Lung (tissue), 12 donors: ENCODE measurements around the gene COP1. TPM values are rescaled to one million over a fixed set of nuclear protein-coding genes. Genes with fewer than 3 reads are reported as not detected.

Experiments
- ATAC-seq: fragments of 200-7000 bp; cut with Tn5 transposase; one replicate; pipeline ENCODE4 v1.9.1; 2020; ENCODE audit warnings: moderate number of reproducible peaks; ENCODE audit not compliant: insufficient read depth, low FRiP score
- DNase-seq, 3 donors: peaks; one replicate each; pipeline ENCODE4 v3.0.0-alpha.2; 2013 to 2017
- H3K27ac ChIP-seq, 2 donors: one replicate each; pipeline ENCODE4 v1.5.1; 2013; ENCODE audit warnings: mild to moderate bottlenecking in 2 of 2, moderate library complexity in 2 of 2, control low read depth in 1 of 2, inconsistent platforms in 1 of 2, low read depth in 1 of 2, low read length in 1 of 2
- H3K27me3 ChIP-seq, 3 donors: one replicate each; pipeline ENCODE4 v1.5.1; 2013; ENCODE audit warnings: low read length in 2 of 3; ENCODE audit not compliant: control insufficient read depth in 3 of 3, insufficient read depth in 3 of 3
- H3K36me3 ChIP-seq, 4 donors: one replicate each; pipeline ENCODE4 v1.5.1; 2013; ENCODE audit warnings: low read length in 4 of 4, mild to moderate bottlenecking in 1 of 4, moderate library complexity in 1 of 4; ENCODE audit not compliant: control insufficient read depth in 4 of 4, insufficient read depth in 4 of 4
- H3K4me1 ChIP-seq, 5 donors: one replicate each; pipeline ENCODE4 v1.5.1; 2013; ENCODE audit warnings: low read length in 5 of 5, mild to moderate bottlenecking in 2 of 5, moderate library complexity in 1 of 5; ENCODE audit not compliant: control insufficient read depth in 5 of 5, insufficient read depth in 5 of 5
- H3K4me3 ChIP-seq: one replicate; pipeline ENCODE4 v1.5.1; 2013; ENCODE audit warnings: mild to moderate bottlenecking, control low read depth, moderate library complexity
- H3K9ac ChIP-seq, 2 donors: one replicate each; pipeline ENCODE4 v1.5.1; 2013; ENCODE audit warnings: low read length in 2 of 2, control low read depth in 1 of 2; ENCODE audit not compliant: insufficient read depth in 1 of 2
- H3K9me3 ChIP-seq, 4 donors: one replicate each; pipeline ENCODE4 v1.5.1; 2013; ENCODE audit warnings: low read length in 3 of 4, mild to moderate bottlenecking in 1 of 4, moderate library complexity in 1 of 4; ENCODE audit not compliant: control insufficient read depth in 4 of 4, insufficient read depth in 3 of 4
- WGBS, 2 donors: extraction: QIAGEN DNeasy Blood & Tissue Kit; methylation state at CpG; one replicate each; pipeline ENCODE4 v1.1.7; 2013; 5-methylcytosine and 5-hydroxymethylcytosine counted together
- polyA plus RNA-seq, 2 donors: library from polyadenylated mRNA; stranded (reverse); fragments of 200-250 nt; gene quantifications; one replicate each; pipeline ENCODE4 v1.2.1, GENCODE V29; 2013
- total RNA-seq, 2 donors: library from RNA; depleted of rRNA in 1 of 2; stranded (reverse); fragments of >200 nt in 1 of 2; gene quantifications; one replicate each; pipeline ENCODE4 v1.2.1, GENCODE V29; 2014 to 2021
- TF ChIP-seq, protein P1 (sequence below): IDR thresholded peaks from 2 replicates; pipeline ENCODE4 v1.5.1; 2012; ENCODE audit warnings: mild to moderate bottlenecking; ENCODE audit errors: control extremely low read depth, extremely low read depth
- donor health status: control.
- donor health status: control.
- donor health status: Bipolar disorder and iron deficiency.
- donor health status: healthy.
- donor health status: DM: yes; HTN: yes; CAD: no.

COP1 gene
- total and polyA plus RNA-seq, 4 donors = 31.3 to 71.4 (median 52.8) TPM

DNA sequence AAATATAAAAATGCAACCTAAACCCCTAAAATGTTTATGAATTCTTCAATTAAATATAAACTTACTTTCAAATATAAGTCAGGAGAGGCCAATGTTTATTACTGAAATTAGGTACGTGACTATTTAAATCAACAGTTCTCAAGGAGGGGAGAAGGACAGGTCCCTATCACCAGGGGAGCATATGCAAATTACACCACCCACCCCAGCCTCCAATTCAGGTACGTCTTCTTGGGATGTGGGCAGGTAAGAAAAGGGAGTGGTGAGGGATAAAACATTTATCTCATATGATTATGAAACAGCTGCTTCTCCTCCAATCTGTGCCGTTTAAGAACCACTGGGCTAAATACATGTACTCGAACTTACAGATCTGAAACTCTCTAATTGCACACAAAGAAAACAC, 3.4 kb downstream of the COP1 start:
- Histone ChIP-seq H3K4me1 (peaks cover 8 to 17% (median 11%) of the 10 kb centered on the region in 5 donors), H3K36me3 (no peaks in the 10 kb centered on the region), H3K27ac (no peak overlapping the region), H3K9ac (no peak overlapping the region), H3K9me3 (no peaks in the 10 kb centered on the region), H3K27me3 (no peaks in the 10 kb centered on the region), H3K4me3 (no peak overlapping the region)
- WGBS, 2 donors = 68 to 73% methylated on average over 4 of the region's 4 CpGs
- TF ChIP-seq, protein P1, sequence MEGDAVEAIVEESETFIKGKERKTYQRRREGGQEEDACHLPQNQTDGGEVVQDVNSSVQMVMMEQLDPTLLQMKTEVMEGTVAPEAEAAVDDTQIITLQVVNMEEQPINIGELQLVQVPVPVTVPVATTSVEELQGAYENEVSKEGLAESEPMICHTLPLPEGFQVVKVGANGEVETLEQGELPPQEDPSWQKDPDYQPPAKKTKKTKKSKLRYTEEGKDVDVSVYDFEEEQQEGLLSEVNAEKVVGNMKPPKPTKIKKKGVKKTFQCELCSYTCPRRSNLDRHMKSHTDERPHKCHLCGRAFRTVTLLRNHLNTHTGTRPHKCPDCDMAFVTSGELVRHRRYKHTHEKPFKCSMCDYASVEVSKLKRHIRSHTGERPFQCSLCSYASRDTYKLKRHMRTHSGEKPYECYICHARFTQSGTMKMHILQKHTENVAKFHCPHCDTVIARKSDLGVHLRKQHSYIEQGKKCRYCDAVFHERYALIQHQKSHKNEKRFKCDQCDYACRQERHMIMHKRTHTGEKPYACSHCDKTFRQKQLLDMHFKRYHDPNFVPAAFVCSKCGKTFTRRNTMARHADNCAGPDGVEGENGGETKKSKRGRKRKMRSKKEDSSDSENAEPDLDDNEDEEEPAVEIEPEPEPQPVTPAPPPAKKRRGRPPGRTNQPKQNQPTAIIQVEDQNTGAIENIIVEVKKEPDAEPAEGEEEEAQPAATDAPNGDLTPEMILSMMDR = no peak
- no peak for DNase-seq
- no peak for ATAC-seq

DNA sequence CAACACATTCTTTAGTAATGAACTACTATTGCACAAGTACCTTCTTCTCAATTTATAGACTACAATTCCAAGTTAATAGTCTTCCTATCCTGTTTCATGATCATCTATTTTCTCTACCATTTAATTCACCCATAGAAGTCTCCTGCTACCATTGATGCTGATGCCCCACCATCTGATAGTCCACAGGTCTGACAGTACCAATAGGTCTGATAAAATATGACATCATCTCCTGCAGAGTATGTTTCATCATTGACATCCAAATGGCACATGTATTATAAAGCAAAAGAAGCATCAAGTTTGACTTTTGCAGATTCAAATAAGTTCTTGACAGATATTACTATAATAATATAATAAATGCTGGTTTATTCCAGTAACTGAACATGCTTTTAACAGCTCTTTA, 5.5 kb downstream of the COP1 start:
- H3K27me3 ChIP-seq = no peaks in the 10 kb centered on the region
- ATAC-seq (no peak), DNase-seq (no peak)
- no peak overlapping the region for H3K27ac ChIP-seq
- H3K4me3 ChIP-seq = no peak overlapping the region
- no peaks in the 10 kb centered on the region for H3K36me3 ChIP-seq
- peaks cover 6 to 14% (median 11%) of the 10 kb centered on the region in 5 donors for H3K4me1 ChIP-seq
- no peaks in the 10 kb centered on the region for H3K9me3 ChIP-seq
- TF ChIP-seq, protein P1 = no peak
- no peak overlapping the region for H3K9ac ChIP-seq

DNA sequence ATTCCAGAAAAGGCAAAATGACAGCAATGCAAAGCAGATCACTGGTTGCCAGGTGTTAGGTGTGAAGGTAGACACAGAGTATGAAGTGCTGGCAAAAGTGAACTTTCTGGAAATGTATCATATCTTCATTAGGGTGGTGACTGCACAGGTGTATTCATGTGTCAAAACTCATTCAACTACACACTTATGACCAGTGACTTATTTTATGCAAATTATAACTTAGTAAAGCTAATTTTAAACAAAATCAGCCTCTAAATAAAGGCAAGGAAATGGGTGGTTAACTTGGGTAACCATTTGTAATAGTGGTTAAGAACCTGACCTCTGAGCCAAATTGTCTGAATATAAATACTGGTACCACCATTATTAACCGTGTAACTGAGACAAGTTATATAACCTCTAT, 7.4 kb downstream of the COP1 start:
- no peak for ATAC-seq
- no peaks in the 10 kb centered on the region for H3K36me3 ChIP-seq
- H3K4me1 ChIP-seq = peaks cover 3 to 7% (median 4%) of the 10 kb centered on the region in 5 donors
- WGBS, 2 donors = 40 to 75% methylated on average over 1 of the region's 1 CpG
- no peak overlapping the region for H3K4me3 ChIP-seq
- TF ChIP-seq, protein P1 = no peak
- H3K9me3 ChIP-seq = no peaks in the 10 kb centered on the region
- no peaks in the 10 kb centered on the region for H3K27me3 ChIP-seq
- DNase-seq = no peak
- H3K27ac ChIP-seq = no peak overlapping the region
- H3K9ac ChIP-seq = no peak overlapping the region

DNA sequence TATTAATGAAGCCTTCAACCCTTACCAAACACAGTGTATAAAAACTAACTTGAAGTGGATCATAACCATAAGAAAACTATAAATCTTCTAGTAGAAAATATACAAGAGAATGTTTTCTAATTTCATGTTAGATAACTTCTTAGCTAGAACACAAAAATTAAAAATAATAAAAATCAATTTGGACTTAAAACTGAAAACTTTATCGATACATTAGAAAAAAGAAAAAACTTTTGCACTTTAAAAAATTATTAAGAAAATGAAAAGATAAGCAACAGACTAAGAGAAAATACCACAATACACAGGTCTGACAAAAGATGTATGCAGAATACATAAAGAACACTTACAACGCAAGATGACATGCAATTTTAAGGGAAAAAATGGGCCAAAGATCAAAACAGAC, 8.7 kb downstream of the COP1 start:
- WGBS, 2 donors = 97 to 98% methylated on average over 2 of the region's 2 CpGs
- Histone ChIP-seq H3K9me3 (no peaks in the 10 kb centered on the region), H3K27ac (no peak overlapping the region), H3K36me3 (no peaks in the 10 kb centered on the region), H3K4me1 (peaks cover 0 to 3% (median 0%) of the 10 kb centered on the region in 5 donors), H3K9ac (no peak overlapping the region), H3K4me3 (no peak overlapping the region), H3K27me3 (no peaks in the 10 kb centered on the region)
- ATAC-seq (no peak), DNase-seq (no peak)
- TF ChIP-seq, protein P1 = no peak
